Measurements from ENCODE around the gene TMCC1.
"Not testable (repeated sequence)": the region's sequence is repeated elsewhere in the genome, so short reads cannot be mapped to it uniquely, and the experiment has no call there.

The TMCC1 gene

GRCh38 chr3:129834580-129834979, 58.9 kb downstream of the TMCC1 start:
- no peak for DNase-seq

GRCh38 chr3:129831942-129832341, 61.6 kb downstream of the TMCC1 start:
- not testable (repeated sequence) for DNase-seq

- DNase-seq = no peak
These were observed 62.0 kb downstream of the TMCC1 start for GRCh38 chr3:129831503-129831902.

GRCh38 chr3:129829640-129830039, 63.9 kb downstream of the TMCC1 start:
- no peak for DNase-seq

GRCh38 chr3:129827765-129828164, 65.7 kb downstream of the TMCC1 start:
- no peak for DNase-seq

GRCh38 chr3:129824926-129825541, 68.5 kb downstream of the TMCC1 start:
- no peak for DNase-seq

- no peak for DNase-seq
These were observed 70.8 kb downstream of the TMCC1 start for GRCh38 chr3:129822679-129823078.

- DNase-seq = no peak
These were observed 71.3 kb downstream of the TMCC1 start for GRCh38 chr3:129822241-129822640.

GRCh38 chr3:129820587-129820986, 72.9 kb downstream of the TMCC1 start:
- no peak for DNase-seq

GRCh38 chr3:129812589-129812988, 80.9 kb downstream of the TMCC1 start:
- no peak for DNase-seq

- DNase-seq = no peak
These were observed 84.2 kb downstream of the TMCC1 start for GRCh38 chr3:129809297-129809696.

- DNase-seq = no peak
These were observed 97.4 kb downstream of the TMCC1 start for GRCh38 chr3:129796146-129796545.

GRCh38 chr3:129795186-129796010, 98.1 kb downstream of the TMCC1 start:
- no peak for DNase-seq

GRCh38 chr3:129794311-129795185, 99.0 kb downstream of the TMCC1 start:
- DNase-seq = peak in 1 of 4 experiments; percentile 2

GRCh38 chr3:129793942-129794310, 99.6 kb downstream of the TMCC1 start:
- no peak for DNase-seq

- DNase-seq = no peak
These were observed 100.2 kb downstream of the TMCC1 start for GRCh38 chr3:129793319-129793718.

GRCh38 chr3:129783470-129783869, 110.0 kb downstream of the TMCC1 start:
- DNase-seq = no peak

GRCh38 chr3:129778871-129779270, 114.6 kb downstream of the TMCC1 start:
- no peak for DNase-seq

GRCh38 chr3:129777806-129778205, 115.7 kb downstream of the TMCC1 start:
- DNase-seq = no peak

- DNase-seq = no peak
These were observed 117.6 kb downstream of the TMCC1 start for GRCh38 chr3:129775870-129776269.

GRCh38 chr3:129773691-129774663, 119.5 kb downstream of the TMCC1 start:
- no peak for DNase-seq

GRCh38 chr3:129770604-129771003, 122.9 kb downstream of the TMCC1 start:
- no peak for DNase-seq

Data from activated naive CD4-positive, alpha-beta T cell (primary cell).